ENCODE data around the gene MFSD6. TPM values are rescaled to one million over a fixed set of nuclear protein-coding genes. Genes with fewer than 3 reads are reported as not detected.

The MFSD6 gene
- total and polyA plus RNA-seq, 4 donors: 11.7 to 61.7 (median 37.4) TPM

- Histone ChIP-seq H3K4me1 (ENCODE audit: control insufficient read depth in 5 of 5, insufficient read depth in 5 of 5, low read length in 5 of 5) (peaks cover 0 to 3% (median 0%) of the 10 kb centered on the region in 5 donors), H3K4me3 (no peak overlapping the region), H3K27ac (ENCODE audit: low read depth in 1 of 2, low read length in 1 of 2) (no peak overlapping the region), H3K9me3 (ENCODE audit: control insufficient read depth in 4 of 4, insufficient read depth in 3 of 4, low read length in 3 of 4) (no peaks in the 10 kb centered on the region), H3K36me3 (ENCODE audit: control insufficient read depth in 4 of 4, insufficient read depth in 4 of 4, low read length in 4 of 4) (peaks cover 8 to 23% (median 16%) of the 10 kb centered on the region in 4 donors), H3K9ac (ENCODE audit: insufficient read depth in 1 of 2, low read length in 2 of 2) (no peak overlapping the region), H3K27me3 (ENCODE audit: control insufficient read depth in 3 of 3, insufficient read depth in 3 of 3, low read length in 2 of 3) (no peaks in the 10 kb centered on the region)
- 96 to 99% methylated on average over 19 of the region's 19 CpGs for whole genome bisulfite sequencing, 2 donors
- DNase-seq: no peak
- no peak for ATAC-seq (ENCODE audit: insufficient read depth, low FRiP score)
- TF ChIP-seq CTCF (IDR thresholded peaks at IDR 0.05; ENCODE audit: control extremely low read depth, extremely low read depth): no peak
These were observed 42.5 kb upstream of the MFSD6 start for GRCh38 chr2:190365499-190366204.

- no peak overlapping the region for H3K9ac ChIP-seq (ENCODE audit: insufficient read depth in 1 of 2, low read length in 2 of 2)
- WGBS, 2 donors: 92 to 96% methylated on average over 11 of the region's 11 CpGs
- no peak for TF ChIP-seq CTCF (IDR thresholded peaks at IDR 0.05; ENCODE audit: control extremely low read depth, extremely low read depth)
- no peaks in the 10 kb centered on the region for H3K27me3 ChIP-seq (ENCODE audit: control insufficient read depth in 3 of 3, insufficient read depth in 3 of 3, low read length in 2 of 3)
- no peak overlapping the region for H3K27ac ChIP-seq (ENCODE audit: low read depth in 1 of 2, low read length in 1 of 2)
- no peak overlapping the region for H3K4me3 ChIP-seq
- peaks cover 14 to 23% (median 20%) of the 10 kb centered on the region in 4 donors for H3K36me3 ChIP-seq (ENCODE audit: control insufficient read depth in 4 of 4, insufficient read depth in 4 of 4, low read length in 4 of 4)
- no peak for ATAC-seq (ENCODE audit: insufficient read depth, low FRiP score)
- no peak for DNase-seq
- H3K9me3 ChIP-seq (ENCODE audit: control insufficient read depth in 4 of 4, insufficient read depth in 3 of 4, low read length in 3 of 4): no peaks in the 10 kb centered on the region
- no peaks in the 10 kb centered on the region for H3K4me1 ChIP-seq (ENCODE audit: control insufficient read depth in 5 of 5, insufficient read depth in 5 of 5, low read length in 5 of 5)
These were observed 41.9 kb upstream of the MFSD6 start for GRCh38 chr2:190366248-190366753.

GRCh38 chr2:190367091-190367490, 41.1 kb upstream of the MFSD6 start:
- Histone ChIP-seq H3K4me3 (no peak overlapping the region), H3K27me3 (ENCODE audit: control insufficient read depth in 3 of 3, insufficient read depth in 3 of 3, low read length in 2 of 3) (no peaks in the 10 kb centered on the region), H3K36me3 (ENCODE audit: control insufficient read depth in 4 of 4, insufficient read depth in 4 of 4, low read length in 4 of 4) (peaks cover 14 to 23% (median 20%) of the 10 kb centered on the region in 4 donors), H3K9ac (ENCODE audit: insufficient read depth in 1 of 2, low read length in 2 of 2) (no peak overlapping the region), H3K9me3 (ENCODE audit: control insufficient read depth in 4 of 4, insufficient read depth in 3 of 4, low read length in 3 of 4) (no peaks in the 10 kb centered on the region), H3K27ac (ENCODE audit: low read depth in 1 of 2, low read length in 1 of 2) (no peak overlapping the region), H3K4me1 (ENCODE audit: control insufficient read depth in 5 of 5, insufficient read depth in 5 of 5, low read length in 5 of 5) (peaks cover 0 to 3% (median 0%) of the 10 kb centered on the region in 5 donors)
- TF ChIP-seq CTCF (IDR thresholded peaks at IDR 0.05; ENCODE audit: control extremely low read depth, extremely low read depth): no peak
- ATAC-seq (ENCODE audit: insufficient read depth, low FRiP score): no peak
- WGBS, 2 donors: 86 to 91% methylated on average over 4 of the region's 4 CpGs
- no peak for DNase-seq

Measured in lung (tissue), 12 donors.